HepG2 (cell line): ENCODE results near the gene CEP250. TPM values are rescaled to one million over a fixed set of nuclear protein-coding genes. Genes with fewer than 3 reads are reported as not detected.

Source experiments
- ARID2 ChIP-seq: sonication (generic); formaldehyde crosslinking; IDR thresholded peaks from 2 replicates; pipeline ENCODE4 v1.8.1; 2022; ENCODE audit warnings: mild to moderate bottlenecking, missing genetic modification reagents, borderline replicate concordance
- ARNT2 ChIP-seq: sonication (generic); formaldehyde crosslinking; IDR thresholded peaks from 2 replicates; pipeline ENCODE4 v1.8.0; 2022; ENCODE audit warnings: mild to moderate bottlenecking, low read depth, missing genetic modification reagents, moderate library complexity
- ATF1 ChIP-seq: IDR thresholded peaks from 2 replicates; pipeline ENCODE4 v1.6.1; 2016; ENCODE audit warnings: mild to moderate bottlenecking, control low read depth
- ATF2 ChIP-seq: sonication (generic); formaldehyde crosslinking; IDR thresholded peaks from 2 replicates; pipeline ENCODE4 v1.4.0; 2020; ENCODE audit warnings: missing genetic modification reagents
- DMTF1 ChIP-seq: sonication (generic); formaldehyde crosslinking; IDR thresholded peaks from 2 replicates; pipeline ENCODE4 v1.4.0; 2020; ENCODE audit warnings: mild to moderate bottlenecking, missing genetic modification reagents
- GATAD2A ChIP-seq: IDR thresholded peaks from 2 replicates; pipeline ENCODE4 v1.6.1; 2016
- JARID2 ChIP-seq: sonication (generic); formaldehyde crosslinking; IDR thresholded peaks from 2 replicates; pipeline ENCODE4 v1.8.1; 2023; ENCODE audit warnings: missing genetic modification reagents, inconsistent platforms; ENCODE audit not compliant: insufficient replicate concordance
- MAFF ChIP-seq: IDR thresholded peaks from 2 replicates; pipeline ENCODE4 v1.6.1; 2011; ENCODE audit warnings: low read depth, low read length, improper control_type of control experiment
- NAIF1 ChIP-seq: sonication (generic); formaldehyde crosslinking; IDR thresholded peaks from 2 replicates; pipeline ENCODE4 v1.5.0; 2020; ENCODE audit warnings: mild to moderate bottlenecking, missing genetic modification reagents, borderline replicate concordance
- PLRG1 ChIP-seq: fragments of 450-650 bp; conservative IDR thresholded peaks from 2 replicates; pipeline ENCODE4 v1.6.1; 2016
- POLR2G ChIP-seq: fragments of 200-400 bp; formaldehyde crosslinking; IDR thresholded peaks from 2 replicates; pipeline ENCODE4 v1.6.1; 2018; ENCODE audit warnings: mild to moderate bottlenecking, low read depth, low read length, moderate library complexity
- RELA ChIP-seq: sonication (generic); formaldehyde crosslinking; IDR thresholded peaks from 2 replicates; pipeline ENCODE4 v1.4.0; 2020; ENCODE audit warnings: missing genetic modification reagents
- SMARCC2 ChIP-seq: fragments of 450-650 bp; IDR thresholded peaks from 2 replicates; pipeline ENCODE4 v1.6.1; 2017; ENCODE audit warnings: antibody characterized with exemption, mild to moderate bottlenecking
- SNRNP70 ChIP-seq: fragments of 200-400 bp; formaldehyde crosslinking; IDR thresholded peaks from 2 replicates; pipeline ENCODE4 v1.6.1; 2017; ENCODE audit warnings: mild to moderate bottlenecking, low read depth, low read length, moderate library complexity
- SRF ChIP-seq: IDR thresholded peaks from 2 replicates; pipeline ENCODE4 v1.6.1; 2011; ENCODE audit warnings: mild to moderate bottlenecking, low read depth, low read length, moderate library complexity
- STAG1 ChIP-seq: sonication (generic); formaldehyde crosslinking; IDR thresholded peaks from 2 replicates; pipeline ENCODE4 v1.4.0; 2020; ENCODE audit warnings: missing genetic modification reagents
- TFDP2 ChIP-seq: sonication (generic); formaldehyde crosslinking; IDR thresholded peaks from 2 replicates; pipeline ENCODE4 v1.4.0; 2020; ENCODE audit warnings: missing genetic modification reagents
- TP53 ChIP-seq: sonication (generic); formaldehyde crosslinking; conservative IDR thresholded peaks from 2 replicates; pipeline ENCODE4 v1.4.0; 2020; ENCODE audit warnings: missing genetic modification reagents
- U2AF2 ChIP-seq: fragments of 200-400 bp; formaldehyde crosslinking; IDR thresholded peaks from 2 replicates; pipeline ENCODE4 v1.6.1; 2017; ENCODE audit warnings: low read depth, mild to moderate bottlenecking, low read length
- YEATS2 ChIP-seq: sonication (generic); formaldehyde crosslinking; IDR thresholded peaks from 2 replicates; pipeline ENCODE4 v1.4.0; 2020; ENCODE audit warnings: missing genetic modification reagents, borderline replicate concordance
- ZFP36L1 ChIP-seq: sonication (generic); formaldehyde crosslinking; IDR thresholded peaks from 2 replicates; pipeline ENCODE4 v1.8.0; 2022; ENCODE audit warnings: mild to moderate bottlenecking, missing genetic modification reagents, moderate library complexity
- ZFP82 ChIP-seq: sonication (generic); formaldehyde crosslinking; IDR thresholded peaks from 2 replicates; pipeline ENCODE4 v1.5.1; 2020; ENCODE audit warnings: mild to moderate bottlenecking, missing genetic modification reagents, borderline replicate concordance
- ZNF329 ChIP-seq: sonication (generic); formaldehyde crosslinking; IDR thresholded peaks from 2 replicates; pipeline ENCODE4 v1.9.0; 2021; ENCODE audit warnings: low read depth, mild to moderate bottlenecking, missing genetic modification reagents
- ZNF451 ChIP-seq: sonication (generic); formaldehyde crosslinking; IDR thresholded peaks from 2 replicates; pipeline ENCODE4 v1.5.0; 2020; ENCODE audit warnings: mild to moderate bottlenecking, missing genetic modification reagents
- ZNF562 ChIP-seq: sonication (generic); formaldehyde crosslinking; IDR thresholded peaks from 2 replicates; pipeline ENCODE4 v1.8.0; 2022; ENCODE audit warnings: missing genetic modification reagents, borderline replicate concordance
- ZNF563 ChIP-seq: sonication (generic); formaldehyde crosslinking; IDR thresholded peaks from 2 replicates; pipeline ENCODE4 v1.8.0; 2022; ENCODE audit warnings: mild to moderate bottlenecking, moderate library complexity, missing genetic modification reagents
- ZNF616 ChIP-seq: sonication (generic); formaldehyde crosslinking; IDR thresholded peaks from 2 replicates; pipeline ENCODE4 v1.5.0; 2020; ENCODE audit warnings: low read depth, mild to moderate bottlenecking, missing genetic modification reagents
- ZNF761 ChIP-seq: sonication (generic); formaldehyde crosslinking; conservative IDR thresholded peaks from 2 replicates; pipeline ENCODE4 v1.4.0; 2020; ENCODE audit warnings: mild to moderate bottlenecking, missing genetic modification reagents
- ZSCAN22 ChIP-seq: sonication (generic); formaldehyde crosslinking; IDR thresholded peaks from 2 replicates; pipeline ENCODE4 v1.4.0; 2020; ENCODE audit warnings: mild to moderate bottlenecking, missing genetic modification reagents
- polyA plus RNA-seq, 8 experiments: library from polyadenylated mRNA; depleted of rRNA in 3 of 8; stranded (reverse) in 7 of 8; unstranded in 1 of 8; fragments of >200 nt; fragmentation: Illumina TruSeq in 4 of 8; extraction: Trizol in 4 of 8; gene quantifications; 2 replicates each; pipeline versions ENCODE4 v1.2.1 to v1.2.3, GENCODE V29; 2011 to 2016; ENCODE audit warnings: low read depth in 4 of 8, missing spikeins in 1 of 8, mixed read lengths in 1 of 8; ENCODE audit not compliant: insufficient read depth in 1 of 8
- total RNA-seq, 5 experiments: library from RNA; depleted of rRNA; stranded (reverse); fragments of >200 nt; fragmentation: Illumina TruSeq; extraction: Trizol; gene quantifications; 2 replicates each; pipeline ENCODE4 v1.2.3, GENCODE V29; 2016; ENCODE audit warnings: low read depth in 1 of 5

The CEP250 gene
- total and polyA plus RNA-seq, 2 of the 13 experiments (the other 11 are each of a cell fraction or from before 2014, with no cell fraction given), result 28.8 to 55.3 TPM

- TF ChIP-seq TFDP2 (CRISPR knock-in tag) (no peak), ATF2 (CRISPR knock-in tag) (no peak), SRF (no peak), POLR2G (no peak), ZFP36L1 (CRISPR knock-in tag) (no peak), ATF1 (CRISPR knock-in tag) (no peak), MAFF (no peak), ZNF616 (CRISPR knock-in tag) (no peak), JARID2 (CRISPR knock-in tag) (no peak), ZNF563 (CRISPR knock-in tag) (no peak), ZNF562 (CRISPR knock-in tag) (no peak), SMARCC2 (no peak), ZFP82 (CRISPR knock-in tag) (no peak), ZNF761 (no peak), PLRG1 (no peak), STAG1 (CRISPR knock-in tag) (no peak), U2AF2 (no peak), ARNT2 (CRISPR knock-in tag) (no peak), TP53 (CRISPR knock-in tag) (no peak), ZSCAN22 (no peak), GATAD2A (CRISPR knock-in tag) (peak; percentile 67), DMTF1 (CRISPR knock-in tag) (no peak), YEATS2 (CRISPR knock-in tag) (peak; percentile 41; the same call in 1 of the 2 replicates), ARID2 (no peak), ZNF451 (CRISPR knock-in tag) (no peak), ZNF329 (no peak), RELA (no peak), SNRNP70 (no peak), NAIF1 (CRISPR knock-in tag) (no peak)
These were observed 23.6 kb upstream of the CEP250 start (continued) for GRCh38 chr20:35431621-35432429.
